HEK293T (cell line): ENCODE data around the gene FMN2.

Experiments
- CTCF ChIA-PET: fragments of 350-600 bp; formaldehyde crosslinking; extraction: SDS; loops from one replicate; lab custom pipeline; 2021; ENCODE audit warnings: antibody characterized with exemption, inconsistent platforms; lab: Yijun Ruan, JAX
- POLR2A ChIA-PET: fragments of 350-600 bp; formaldehyde crosslinking; extraction: SDS; loops from one replicate; lab custom pipeline; 2020; ENCODE audit warnings: antibody characterized with exemption, inconsistent platforms; lab: Yijun Ruan, JAX
- DNase-seq: peaks from one replicate; pipeline ENCODE4 v3.0.0; 2012; ENCODE audit warnings: mixed read lengths; ENCODE audit errors: extremely low spot score
- ARNT ChIP-seq: fragments of 450-650 bp; IDR thresholded peaks from 2 replicates; pipeline ENCODE4 v1.6.1; 2017; ENCODE audit warnings: mild to moderate bottlenecking
- BHLHE40 ChIP-seq: fragments of 450-650 bp; IDR thresholded peaks from 2 replicates; pipeline ENCODE4 v1.6.1; 2016; ENCODE audit warnings: mild to moderate bottlenecking, moderate library complexity, borderline replicate concordance
- CTBP1 ChIP-seq: fragments of 450-650 bp; IDR thresholded peaks from 2 replicates; pipeline ENCODE4 v1.6.1; 2016; ENCODE audit warnings: borderline replicate concordance
- ELF4 ChIP-seq: fragments of 450-650 bp; IDR thresholded peaks from 2 replicates; pipeline ENCODE4 v1.6.1; 2017; ENCODE audit warnings: antibody characterized with exemption
- FOXA1 ChIP-seq: fragments of 450-650 bp; IDR thresholded peaks from 2 replicates; pipeline ENCODE4 v1.6.1; 2016; ENCODE audit warnings: mild to moderate bottlenecking
- FOXK2 ChIP-seq: fragments of 450-650 bp; IDR thresholded peaks from 2 replicates; pipeline ENCODE4 v1.6.1; 2016; ENCODE audit warnings: mild to moderate bottlenecking
- FOXM1 ChIP-seq: fragments of 450-650 bp; IDR thresholded peaks from 2 replicates; pipeline ENCODE4 v1.6.1; 2017; ENCODE audit warnings: mild to moderate bottlenecking, borderline replicate concordance
- HDGF ChIP-seq: fragments of 450-650 bp; IDR thresholded peaks from 2 replicates; pipeline ENCODE4 v1.6.1; 2017; ENCODE audit warnings: antibody characterized with exemption, borderline replicate concordance
- L3MBTL2 ChIP-seq: fragments of 450-650 bp; conservative IDR thresholded peaks from 2 replicates; pipeline ENCODE4 v1.6.1; 2016; ENCODE audit warnings: mild to moderate bottlenecking
- LEF1 ChIP-seq: fragments of 450-650 bp; IDR thresholded peaks from 2 replicates; pipeline ENCODE4 v1.6.1; 2017; ENCODE audit warnings: mild to moderate bottlenecking, borderline replicate concordance
- NFRKB ChIP-seq: fragments of 450-650 bp; IDR thresholded peaks from 2 replicates; pipeline ENCODE4 v1.6.1; 2016; ENCODE audit warnings: mild to moderate bottlenecking, moderate library complexity
- PKNOX1 ChIP-seq: fragments of 450-650 bp; IDR thresholded peaks from 2 replicates; pipeline ENCODE4 v1.6.1; 2016
- SP1 ChIP-seq: fragments of 450-650 bp; IDR thresholded peaks from 2 replicates; pipeline ENCODE4 v1.6.1; 2017
- SUZ12 ChIP-seq: fragments of 450-650 bp; IDR thresholded peaks from 2 replicates; pipeline ENCODE4 v1.6.1; 2016; ENCODE audit warnings: mild to moderate bottlenecking
- TARDBP ChIP-seq: fragments of 450-650 bp; IDR thresholded peaks from 2 replicates; pipeline ENCODE4 v1.6.1; 2016
- ZNF384 ChIP-seq: fragments of 450-650 bp; IDR thresholded peaks from 2 replicates; pipeline ENCODE4 v1.6.1; 2016

The FMN2 gene

GRCh38 chr1:240099748-240100147, 8.1 kb downstream of the FMN2 start:
- ChIA-PET CTCF (interaction anchor here (1.2 kb wide), 1 partner anchor 94 kb away, joined by 4 read pairs; no protein-coding TSS in a partner anchor), POLR2A (interaction anchor here (2.3 kb wide), 1 partner anchor 8 kb away, joined by 8 read pairs; the partner anchor contains the start of gene FMN2)
- DNase-seq: no peak
- TF ChIP-seq PKNOX1 (no peak), SP1 (no peak), HDGF (no peak), BHLHE40 (no peak), FOXM1 (no peak), L3MBTL2 (no peak)

- DNase-seq: no peak
- TF ChIP-seq FOXM1 (no peak), L3MBTL2 (no peak), NFRKB (no peak), ZNF384 (no peak), FOXK2 (no peak), PKNOX1 (no peak)
- ChIA-PET POLR2A (interaction anchor here (2.3 kb wide), 1 partner anchor 9 kb away, joined by 8 read pairs; the partner anchor contains the start of gene FMN2), CTCF (interaction anchor here (1.0 to 1.2 kb wide), 2 partner anchors 70 to 95 kb away, joined by 3 to 4 read pairs; no protein-coding TSS in a partner anchor)
Observed at GRCh38 chr1:240100371-240100934, 8.8 kb downstream of the FMN2 start.

- ChIA-PET POLR2A (interaction anchor here (2.3 kb wide), 1 partner anchor 10 kb away, joined by 8 read pairs; the partner anchor contains the start of gene FMN2), CTCF (interaction anchor here (0.7 to 1.0 kb wide), 2 partner anchors 71 to 556 kb away, joined by 3 to 4 read pairs; no protein-coding TSS in a partner anchor)
- TF ChIP-seq ELF4 (no peak), L3MBTL2 (no peak), LEF1 (no peak), FOXK2 (no peak), CTBP1 (no peak), NFRKB (no peak), ARNT (no peak), BHLHE40 (no peak), FOXM1 (no peak), ZNF384 (no peak), SUZ12 (no peak), TARDBP (no peak), HDGF (no peak), PKNOX1 (no peak), SP1 (no peak), FOXA1 (no peak)
- no peak for DNase-seq
Observed at GRCh38 chr1:240101306-240101705, 9.6 kb downstream of the FMN2 start.

GRCh38 chr1:240101737-240102136, 10.1 kb downstream of the FMN2 start:
- POLR2A ChIA-PET: interaction anchor here (2.3 kb wide), 1 partner anchor 10 kb away, joined by 8 read pairs; the partner anchor contains the start of gene FMN2
- DNase-seq: no peak
- CTCF ChIA-PET: interaction anchor here (0.7 kb wide), 1 partner anchor 556 kb away, joined by 4 read pairs; no protein-coding TSS in a partner anchor
- no peak for TF ChIP-seq NFRKB
- TF ChIP-seq BHLHE40: no peak
- TF ChIP-seq ARNT: no peak
- no peak for TF ChIP-seq FOXA1
- no peak for TF ChIP-seq HDGF
- no peak for TF ChIP-seq ZNF384
- no peak for TF ChIP-seq L3MBTL2
- TF ChIP-seq CTBP1: no peak
- TF ChIP-seq FOXM1: no peak
- TF ChIP-seq PKNOX1: no peak
- TF ChIP-seq SUZ12: no peak
- no peak for TF ChIP-seq SP1
- TF ChIP-seq TARDBP: no peak
- TF ChIP-seq ELF4: no peak
- no peak for TF ChIP-seq LEF1
- no peak for TF ChIP-seq FOXK2

- TF ChIP-seq FOXM1 (no peak), BHLHE40 (no peak), NFRKB (no peak), LEF1 (no peak), ZNF384 (no peak), HDGF (no peak), CTBP1 (no peak), TARDBP (no peak), L3MBTL2 (no peak)
- CTCF ChIA-PET: no interaction called here
- POLR2A ChIA-PET: no interaction called here
- no peak for DNase-seq
Observed at GRCh38 chr1:240104672-240105071, 13.0 kb downstream of the FMN2 start.
